HG03064 (cell line): ENCODE data around the gene CEP131.
"Not testable (repeated sequence)": the region's sequence is repeated elsewhere in the genome, so short reads cannot be mapped to it uniquely, and the experiment has no call there.

Source experiments
- ATAC-seq: cut with Tn5 transposase; IDR thresholded peaks from one replicate; pipeline ENCODE4 v1.9.1; 2021; ENCODE audit warnings: low read depth; ENCODE audit not compliant: unreplicated experiment

The CEP131 gene

GRCh38 chr17:81228834-81229665 is 6.3 kb upstream of the CEP131 start:
- no peak for ATAC-seq

GRCh38 chr17:81228420-81228819 is 5.7 kb upstream of the CEP131 start:
- no peak for ATAC-seq

- ATAC-seq: not testable (repeated sequence)
Observed at GRCh38 chr17:81227630-81228029, 4.9 kb upstream of the CEP131 start.

GRCh38 chr17:81223762-81224130 is 981 bp upstream of the CEP131 start:
- ATAC-seq: no peak

- ATAC-seq: no peak
Observed at GRCh38 chr17:81222620-81222905, 202 bp downstream of the CEP131 start.

GRCh38 chr17:81221842-81222619 is 734 bp downstream of the CEP131 start:
- ATAC-seq: no peak

GRCh38 chr17:81221371-81221841 is 1.4 kb downstream of the CEP131 start:
- ATAC-seq: no peak

- ATAC-seq: no peak
Observed at GRCh38 chr17:81219476-81220180, 3.1 kb downstream of the CEP131 start.

GRCh38 chr17:81218991-81219390 is 3.8 kb downstream of the CEP131 start:
- no peak for ATAC-seq

- ATAC-seq: no peak
Observed at GRCh38 chr17:81218459-81218858, 4.3 kb downstream of the CEP131 start.

- ATAC-seq: no peak
Observed at GRCh38 chr17:81217491-81217890, 5.3 kb downstream of the CEP131 start.

- ATAC-seq: no peak
Observed at GRCh38 chr17:81213978-81214377, 8.8 kb downstream of the CEP131 start.

- no peak for ATAC-seq
Observed at GRCh38 chr17:81212365-81212764, 10.4 kb downstream of the CEP131 start.

- no peak for ATAC-seq
Observed at GRCh38 chr17:81210868-81211267, 11.9 kb downstream of the CEP131 start.

GRCh38 chr17:81210466-81210865 is 12.3 kb downstream of the CEP131 start:
- no peak for ATAC-seq

GRCh38 chr17:81209141-81209540 is 13.6 kb downstream of the CEP131 start:
- no peak for ATAC-seq

GRCh38 chr17:81208651-81209050 is 14.1 kb downstream of the CEP131 start:
- no peak for ATAC-seq

GRCh38 chr17:81207610-81208581 is 14.9 kb downstream of the CEP131 start:
- ATAC-seq: no peak

- ATAC-seq: no peak
Observed at GRCh38 chr17:81206657-81207056, 16.1 kb downstream of the CEP131 start.

GRCh38 chr17:81206166-81206565 is 16.6 kb downstream of the CEP131 start:
- ATAC-seq: no peak
